MM.1S (cell line): ENCODE results near the gene GALNT10.

Experiments used
- CTCF ChIP-seq: fragments of 300-600 bp; sonication (generic); IDR thresholded peaks from 2 replicates; pipeline ENCODE4 v1.5.1; 2016; ENCODE audit warnings: antibody characterized with exemption, low read length, mixed read lengths
- EZH2 ChIP-seq: fragments of 300-600 bp; sonication (generic); optimal IDR thresholded peaks from 2 replicates; pipeline ENCODE3; 2017; ENCODE audit warnings: low read depth, mild to moderate bottlenecking, antibody characterized with exemption, low read length, mixed read lengths
- EZH2phosphoT487 ChIP-seq: fragments of 300-600 bp; sonication (generic); IDR thresholded peaks from 2 replicates; pipeline ENCODE4 v1.6.1; 2018; ENCODE audit warnings: antibody characterized with exemption, low read length

DNA sequence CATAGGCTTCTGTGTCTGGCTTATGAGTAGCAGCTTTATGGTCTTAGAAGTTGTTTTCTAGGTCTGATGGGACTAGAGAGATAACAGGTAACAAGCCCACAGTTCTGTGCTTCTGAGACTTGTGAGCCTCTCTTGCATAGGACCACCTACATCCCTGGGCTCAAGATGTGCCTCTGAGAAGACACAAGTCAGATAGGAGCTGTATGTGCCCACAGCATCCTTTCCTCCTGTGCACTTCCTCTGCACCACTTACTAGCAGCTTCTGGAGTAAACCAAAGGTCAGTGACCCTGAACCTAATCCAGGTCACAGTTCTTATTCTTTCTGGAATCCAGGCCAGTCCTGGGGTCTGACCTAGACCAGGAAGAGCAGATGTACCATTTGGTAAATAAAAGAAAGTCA lies 40.0 kb downstream of the GALNT10 start:
- no peak for TF ChIP-seq EZH2
- no peak for TF ChIP-seq CTCF
- TF ChIP-seq EZH2phosphoT487, result no peak
